Measurements from ENCODE around the gene PARD3.

GRCh38 chr10:34143466-34143865, 671.6 kb downstream of the PARD3 start:
- TF ChIP-seq SIN3A (IDR thresholded peaks at IDR 0.05; ENCODE audit: borderline replicate concordance, insufficient read depth, low read length) = no peak
- no peak for TF ChIP-seq POLR2AphosphoS5 (IDR thresholded peaks at IDR 0.05; ENCODE audit: low read depth, low read length)
- TF ChIP-seq, protein P1, sequence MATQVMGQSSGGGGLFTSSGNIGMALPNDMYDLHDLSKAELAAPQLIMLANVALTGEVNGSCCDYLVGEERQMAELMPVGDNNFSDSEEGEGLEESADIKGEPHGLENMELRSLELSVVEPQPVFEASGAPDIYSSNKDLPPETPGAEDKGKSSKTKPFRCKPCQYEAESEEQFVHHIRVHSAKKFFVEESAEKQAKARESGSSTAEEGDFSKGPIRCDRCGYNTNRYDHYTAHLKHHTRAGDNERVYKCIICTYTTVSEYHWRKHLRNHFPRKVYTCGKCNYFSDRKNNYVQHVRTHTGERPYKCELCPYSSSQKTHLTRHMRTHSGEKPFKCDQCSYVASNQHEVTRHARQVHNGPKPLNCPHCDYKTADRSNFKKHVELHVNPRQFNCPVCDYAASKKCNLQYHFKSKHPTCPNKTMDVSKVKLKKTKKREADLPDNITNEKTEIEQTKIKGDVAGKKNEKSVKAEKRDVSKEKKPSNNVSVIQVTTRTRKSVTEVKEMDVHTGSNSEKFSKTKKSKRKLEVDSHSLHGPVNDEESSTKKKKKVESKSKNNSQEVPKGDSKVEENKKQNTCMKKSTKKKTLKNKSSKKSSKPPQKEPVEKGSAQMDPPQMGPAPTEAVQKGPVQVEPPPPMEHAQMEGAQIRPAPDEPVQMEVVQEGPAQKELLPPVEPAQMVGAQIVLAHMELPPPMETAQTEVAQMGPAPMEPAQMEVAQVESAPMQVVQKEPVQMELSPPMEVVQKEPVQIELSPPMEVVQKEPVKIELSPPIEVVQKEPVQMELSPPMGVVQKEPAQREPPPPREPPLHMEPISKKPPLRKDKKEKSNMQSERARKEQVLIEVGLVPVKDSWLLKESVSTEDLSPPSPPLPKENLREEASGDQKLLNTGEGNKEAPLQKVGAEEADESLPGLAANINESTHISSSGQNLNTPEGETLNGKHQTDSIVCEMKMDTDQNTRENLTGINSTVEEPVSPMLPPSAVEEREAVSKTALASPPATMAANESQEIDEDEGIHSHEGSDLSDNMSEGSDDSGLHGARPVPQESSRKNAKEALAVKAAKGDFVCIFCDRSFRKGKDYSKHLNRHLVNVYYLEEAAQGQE (IDR thresholded peaks at IDR 0.05; ENCODE audit: insufficient read depth in 1 of 2, low read depth in 2 of 2, low read length in 2 of 2) = no peak
- no peak for TF ChIP-seq FOXP2 (optimal IDR thresholded peaks at IDR 0.05; ENCODE audit: borderline replicate concordance, extremely low read depth, extremely low read length, insufficient read depth)
- no peak for TF ChIP-seq TAF1 (IDR thresholded peaks at IDR 0.05; ENCODE audit: borderline replicate concordance, insufficient read depth, low read length)
